ENCODE data around the gene PLCG1.

DNA sequence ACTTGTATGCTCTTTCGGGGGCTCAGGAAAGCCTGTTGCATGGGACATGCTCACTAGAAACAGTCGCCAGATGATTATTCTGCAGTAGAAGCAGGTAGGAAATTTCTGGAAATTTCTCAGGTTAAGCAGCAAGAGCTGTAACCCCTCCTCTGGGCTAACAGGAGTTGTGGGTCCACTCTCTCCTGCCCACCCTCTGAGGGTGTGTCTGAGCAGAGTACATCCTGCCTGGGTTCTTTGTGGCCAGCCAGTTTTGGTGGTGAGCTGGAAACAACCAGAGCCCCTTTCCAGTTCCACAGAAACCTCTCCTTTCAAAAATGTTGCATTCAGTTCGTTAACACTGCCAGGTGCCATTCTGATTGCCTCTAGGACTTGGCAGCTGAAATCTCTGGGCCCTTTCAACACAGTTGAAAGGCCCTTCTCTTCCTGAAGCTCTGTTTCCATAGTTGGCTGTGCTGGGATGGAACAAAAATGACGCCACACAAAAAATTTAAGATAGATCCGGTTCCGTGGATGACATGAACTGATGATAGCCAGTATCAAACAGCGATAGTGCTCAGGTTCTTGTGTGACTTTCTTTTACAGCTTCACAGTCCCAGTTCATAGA lies 38.5 kb downstream of the PLCG1 start:
- TF ChIP-seq POLR2A (IDR thresholded peaks at IDR 0.05; ENCODE audit: extremely low read depth, insufficient read length) (no peak), MYC (IDR thresholded peaks at IDR 0.05; ENCODE audit: low read depth, low read length) (no peak)
- TF ChIP-seq, protein P1, sequence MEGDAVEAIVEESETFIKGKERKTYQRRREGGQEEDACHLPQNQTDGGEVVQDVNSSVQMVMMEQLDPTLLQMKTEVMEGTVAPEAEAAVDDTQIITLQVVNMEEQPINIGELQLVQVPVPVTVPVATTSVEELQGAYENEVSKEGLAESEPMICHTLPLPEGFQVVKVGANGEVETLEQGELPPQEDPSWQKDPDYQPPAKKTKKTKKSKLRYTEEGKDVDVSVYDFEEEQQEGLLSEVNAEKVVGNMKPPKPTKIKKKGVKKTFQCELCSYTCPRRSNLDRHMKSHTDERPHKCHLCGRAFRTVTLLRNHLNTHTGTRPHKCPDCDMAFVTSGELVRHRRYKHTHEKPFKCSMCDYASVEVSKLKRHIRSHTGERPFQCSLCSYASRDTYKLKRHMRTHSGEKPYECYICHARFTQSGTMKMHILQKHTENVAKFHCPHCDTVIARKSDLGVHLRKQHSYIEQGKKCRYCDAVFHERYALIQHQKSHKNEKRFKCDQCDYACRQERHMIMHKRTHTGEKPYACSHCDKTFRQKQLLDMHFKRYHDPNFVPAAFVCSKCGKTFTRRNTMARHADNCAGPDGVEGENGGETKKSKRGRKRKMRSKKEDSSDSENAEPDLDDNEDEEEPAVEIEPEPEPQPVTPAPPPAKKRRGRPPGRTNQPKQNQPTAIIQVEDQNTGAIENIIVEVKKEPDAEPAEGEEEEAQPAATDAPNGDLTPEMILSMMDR (IDR thresholded peaks at IDR 0.05; ENCODE audit: low read depth, low read length) = no peak

All from NB4 (cell line).